Measurements from ENCODE around the gene MFSD6L.
"Not testable (repeated sequence)": the region's sequence is repeated elsewhere in the genome, so short reads cannot be mapped to it uniquely, and the experiment has no call there.

The MFSD6L gene

DNA sequence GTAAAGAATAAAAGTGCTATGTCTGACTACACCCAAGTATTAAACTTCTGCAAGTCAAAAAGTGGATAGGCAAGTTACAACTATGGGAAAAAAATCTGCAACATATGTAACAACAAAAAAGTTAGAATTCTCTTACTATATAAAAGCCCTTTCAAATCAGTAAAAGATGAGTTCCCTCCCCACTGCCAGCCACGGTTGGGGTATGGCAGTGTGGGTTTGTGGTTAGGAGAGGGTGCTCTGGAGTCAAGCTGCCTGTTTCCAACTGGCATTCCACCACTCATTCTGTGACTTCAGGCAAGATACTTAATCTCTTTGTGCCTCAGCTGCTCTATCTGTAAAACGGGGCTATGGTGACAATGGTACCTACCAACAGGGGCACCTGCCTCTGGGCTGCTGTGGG is 26.6 kb upstream of the MFSD6L start:
- DNase-seq (ENCODE audit: low read depth) = no peak

DNA sequence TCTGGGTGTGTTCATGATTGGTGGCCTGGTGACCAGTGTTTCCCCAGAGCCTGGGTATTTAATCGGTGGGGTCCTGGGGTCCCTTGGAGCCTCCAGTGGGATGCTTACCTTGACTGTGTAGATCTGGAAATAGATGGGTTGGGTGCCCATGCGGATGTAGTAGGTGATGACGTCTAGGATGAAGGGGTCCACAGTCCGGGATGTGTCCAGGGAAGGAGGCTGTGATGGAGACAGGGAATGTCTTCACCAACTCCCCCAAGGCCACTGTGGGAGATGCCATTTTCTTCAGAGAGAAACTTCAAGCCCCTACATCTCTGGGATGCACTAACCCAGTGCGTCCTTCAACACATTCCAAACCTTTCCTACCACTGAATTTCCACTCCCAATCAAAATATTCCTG is 24.1 kb upstream of the MFSD6L start:
- no peak for DNase-seq (ENCODE audit: low read depth)

DNA sequence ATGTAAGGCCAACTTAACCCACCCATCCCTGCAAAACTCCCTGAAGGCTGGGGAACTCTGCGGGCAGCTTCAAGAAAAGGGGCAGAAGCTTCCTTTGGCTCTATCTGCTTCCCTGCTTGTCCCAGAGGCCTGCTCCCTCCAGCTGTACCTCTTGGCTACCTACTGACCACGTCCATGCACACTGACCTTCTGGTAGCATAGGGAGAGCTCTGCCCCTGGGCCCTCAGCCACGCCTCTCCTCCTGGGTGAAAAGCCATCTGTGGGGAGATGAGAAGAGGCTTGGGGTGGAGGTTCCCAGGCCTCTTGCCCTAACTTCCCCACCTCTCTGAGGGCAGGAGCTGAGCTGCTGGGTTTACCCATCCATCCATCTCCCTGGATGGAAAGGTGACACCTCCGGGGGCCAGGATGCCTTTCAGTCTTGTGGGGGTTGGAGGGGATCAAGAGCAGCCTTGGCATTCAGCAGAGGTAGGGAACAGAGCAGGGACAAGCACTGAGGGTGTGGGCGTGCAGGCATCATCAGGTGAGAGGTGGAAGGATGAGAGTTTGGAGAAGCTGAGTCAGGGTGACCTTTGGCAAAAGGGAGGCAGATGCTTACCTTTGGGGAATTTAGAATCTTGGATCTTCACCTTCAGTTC is 23.4 kb upstream of the MFSD6L start:
- no peak for DNase-seq (ENCODE audit: low read depth)

DNA sequence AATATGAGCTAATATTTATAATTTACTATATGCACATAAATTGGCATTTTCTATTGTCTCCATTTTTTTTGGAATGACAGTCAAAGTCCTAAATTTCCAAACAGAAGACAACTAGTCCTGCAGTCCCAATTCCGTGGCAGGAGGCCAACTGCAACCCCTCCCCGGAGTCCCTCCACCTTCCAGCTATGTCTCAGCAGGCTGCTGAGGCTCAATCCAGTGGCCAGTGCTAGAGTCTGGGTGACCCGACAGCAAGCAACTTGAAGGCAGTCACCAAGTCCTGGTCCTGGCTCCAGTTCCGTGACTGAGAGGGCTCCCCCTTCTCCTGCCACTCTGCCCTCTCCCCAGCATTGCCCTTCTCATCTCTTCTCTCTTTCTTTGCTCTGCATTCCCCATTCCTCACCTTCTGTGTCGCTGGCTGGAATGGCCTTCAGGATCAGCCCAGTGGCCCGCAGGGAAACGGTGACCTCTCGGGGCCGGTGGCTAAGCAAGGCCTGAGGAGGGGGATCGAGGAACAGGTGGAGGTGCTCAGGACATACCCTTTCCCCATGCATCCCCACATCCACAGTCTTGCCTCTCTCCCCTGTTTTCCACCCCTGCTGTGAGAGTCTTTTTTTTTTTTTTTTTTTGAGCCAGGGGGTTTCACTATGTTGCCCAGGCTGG is 22.4 kb upstream of the MFSD6L start:
- no peak for DNase-seq (ENCODE audit: low read depth)

DNA sequence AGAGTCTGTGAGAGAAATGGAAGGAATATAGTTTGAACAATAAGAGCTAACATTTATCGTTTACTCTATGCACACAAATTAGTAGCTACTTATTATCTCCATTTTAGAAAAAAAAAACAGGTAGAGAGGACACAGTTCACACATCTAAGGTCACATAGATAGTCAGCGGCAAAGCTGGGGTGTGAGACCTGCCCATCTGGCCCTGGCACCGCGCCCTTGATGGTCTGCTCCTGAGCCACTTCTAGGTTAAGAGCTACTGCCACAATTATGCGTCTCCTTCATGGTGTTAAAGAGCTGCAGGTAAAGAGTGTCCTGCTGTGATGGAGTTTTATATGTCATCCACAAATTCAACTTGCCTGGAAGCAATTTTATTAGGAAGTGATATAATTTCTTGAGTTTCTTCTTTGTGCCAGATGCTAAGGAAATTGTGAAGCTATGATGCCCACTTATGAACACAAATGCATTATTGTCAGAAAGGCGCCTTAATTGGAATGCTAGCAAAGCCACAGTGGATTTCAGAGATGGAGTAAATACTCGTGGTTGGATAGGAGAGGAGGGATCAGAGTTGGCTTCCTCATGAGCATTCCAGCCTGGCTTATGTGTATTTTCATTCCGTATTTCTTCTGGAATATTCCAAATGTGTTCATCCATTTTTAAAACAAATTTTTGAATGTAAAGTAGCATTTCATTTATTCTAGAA is 21.3 kb upstream of the MFSD6L start:
- DNase-seq (ENCODE audit: low read depth) = no peak

DNA sequence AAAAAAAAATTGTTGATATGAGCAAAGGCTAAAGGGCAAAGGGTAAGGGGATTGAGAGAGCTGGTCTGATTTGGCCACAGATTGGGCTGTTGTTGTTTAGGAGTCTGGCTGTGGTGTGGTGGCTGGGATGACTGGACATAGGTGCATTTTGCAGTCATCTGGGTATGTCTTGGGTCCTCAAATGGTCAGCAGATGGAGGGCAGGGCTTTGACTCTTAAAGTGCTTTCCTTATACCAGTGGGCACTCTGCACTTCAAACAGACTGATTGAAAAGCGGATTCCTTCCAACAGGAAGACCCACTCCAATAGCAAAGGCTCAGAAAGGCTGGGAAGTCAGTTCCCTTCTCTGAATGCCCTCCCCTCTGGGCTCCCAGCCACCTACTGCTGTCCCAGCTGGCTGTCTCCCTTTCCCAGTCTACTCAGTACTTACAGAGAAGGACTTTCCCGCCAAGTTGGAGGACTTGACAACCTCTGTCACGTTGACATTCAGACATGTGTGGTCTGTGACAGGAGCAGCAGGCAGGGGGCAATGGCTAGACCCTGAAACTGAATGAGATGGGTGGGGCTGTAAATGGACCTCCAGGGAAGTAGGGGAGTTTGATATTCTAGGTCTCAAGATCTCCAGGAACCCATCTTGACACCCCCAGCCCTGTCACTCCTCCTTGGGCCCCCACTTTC is 19.6 kb upstream of the MFSD6L start:
- DNase-seq (ENCODE audit: low read depth) = no peak

DNA sequence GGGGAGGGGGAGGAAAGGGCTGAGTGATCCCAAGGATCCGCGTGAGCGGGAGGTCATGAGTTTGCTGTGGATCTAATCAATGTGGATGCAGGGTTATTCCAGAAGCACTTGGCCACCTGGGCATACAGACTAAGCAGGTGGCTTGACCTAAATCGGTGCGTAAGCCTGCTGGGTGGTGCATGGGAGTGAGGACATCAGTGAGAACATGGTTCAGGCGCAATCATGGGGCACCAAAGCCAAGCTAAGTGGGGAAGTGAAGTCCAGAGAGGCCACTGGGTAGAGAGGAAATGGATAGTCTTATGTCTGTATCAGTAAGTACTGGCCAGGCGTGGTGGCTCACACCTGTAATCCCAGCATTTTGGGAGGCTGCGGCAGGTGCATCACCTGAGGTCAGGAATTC is 18.9 kb upstream of the MFSD6L start:
- no peak for DNase-seq (ENCODE audit: low read depth)

DNA sequence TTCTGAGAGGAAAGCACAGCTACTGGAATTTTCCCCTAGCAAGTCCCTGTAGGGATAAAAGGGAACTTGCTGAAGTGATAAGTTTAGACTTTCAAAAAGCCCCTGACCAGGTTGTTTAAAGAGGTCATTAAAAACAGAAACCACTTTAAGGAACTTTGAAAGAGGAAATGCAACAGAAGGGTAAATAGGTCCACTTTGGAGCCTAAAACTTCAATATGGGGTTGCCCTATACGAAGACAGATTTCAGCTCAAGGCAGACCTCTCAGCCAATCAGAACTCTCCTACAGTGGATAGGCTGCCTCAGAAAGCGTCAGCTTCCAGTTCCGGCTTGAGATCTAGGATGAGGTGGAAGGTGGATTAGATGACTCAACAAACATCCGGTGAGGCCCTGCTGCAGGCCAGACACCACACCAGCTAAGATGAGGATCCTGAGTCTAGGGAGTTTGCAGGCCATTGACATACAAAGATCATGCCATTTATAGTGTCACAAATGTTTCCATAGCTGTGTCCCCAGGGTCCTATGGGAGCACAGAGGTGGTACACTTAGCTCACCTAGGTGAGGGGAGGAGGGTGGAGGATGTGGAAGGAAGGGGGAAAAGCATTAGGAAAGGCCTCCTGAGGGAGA is 7.9 kb upstream of the MFSD6L start:
- DNase-seq (ENCODE audit: low read depth) = no peak

DNA sequence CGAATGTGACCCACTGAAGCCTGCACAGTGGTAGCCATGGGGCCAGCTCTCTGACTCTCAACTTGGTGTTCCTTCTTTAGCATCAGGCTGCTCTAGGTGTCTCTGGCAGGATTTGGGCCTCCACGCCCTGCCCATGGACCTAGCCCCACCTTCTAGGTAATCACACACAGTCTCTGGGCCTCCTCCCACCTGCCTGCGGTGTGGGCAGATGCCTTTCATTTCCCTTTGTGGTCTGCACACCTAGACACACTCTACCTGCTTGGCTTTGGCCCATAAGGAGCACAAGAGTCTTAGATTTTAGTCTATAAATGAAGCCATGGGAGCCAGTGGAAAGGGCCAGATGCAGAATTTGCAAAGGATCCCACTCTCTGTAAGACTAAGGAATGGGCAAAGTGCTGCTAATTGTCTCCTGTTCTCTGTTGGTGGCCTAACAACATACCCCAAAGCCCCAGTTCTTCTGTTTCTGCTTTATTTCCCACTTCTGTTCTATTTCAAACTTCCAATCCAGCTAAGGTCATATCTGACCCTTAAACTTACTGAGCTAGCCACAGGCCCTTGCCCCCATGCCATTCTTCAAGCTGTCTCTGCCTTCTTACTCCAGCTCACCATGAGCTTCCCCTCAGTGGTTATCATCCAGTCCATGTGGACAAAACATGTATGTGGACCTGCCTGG is 7.2 kb upstream of the MFSD6L start:
- DNase-seq (ENCODE audit: low read depth) = no peak

DNA sequence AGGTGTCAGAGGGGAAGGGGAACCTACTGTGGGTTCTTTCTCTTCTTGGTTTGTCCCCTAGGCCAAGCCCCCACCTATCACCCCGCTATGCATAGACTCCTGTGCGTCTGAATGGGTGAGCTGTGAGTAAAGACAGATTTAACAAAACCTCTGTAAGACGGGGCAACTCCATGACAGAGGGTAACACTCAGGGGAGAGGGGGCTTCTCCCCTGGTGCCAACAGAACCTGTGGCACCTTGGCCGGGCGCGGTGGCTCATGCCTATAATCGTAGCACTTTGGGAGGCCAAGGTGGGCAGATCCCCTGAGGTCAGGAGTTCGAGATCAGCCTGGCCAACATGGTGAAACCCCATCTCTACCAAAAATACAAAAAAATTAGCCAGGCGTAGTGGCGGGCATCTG is 6.2 kb upstream of the MFSD6L start:
- DNase-seq (ENCODE audit: low read depth) = not testable (repeated sequence)

DNA sequence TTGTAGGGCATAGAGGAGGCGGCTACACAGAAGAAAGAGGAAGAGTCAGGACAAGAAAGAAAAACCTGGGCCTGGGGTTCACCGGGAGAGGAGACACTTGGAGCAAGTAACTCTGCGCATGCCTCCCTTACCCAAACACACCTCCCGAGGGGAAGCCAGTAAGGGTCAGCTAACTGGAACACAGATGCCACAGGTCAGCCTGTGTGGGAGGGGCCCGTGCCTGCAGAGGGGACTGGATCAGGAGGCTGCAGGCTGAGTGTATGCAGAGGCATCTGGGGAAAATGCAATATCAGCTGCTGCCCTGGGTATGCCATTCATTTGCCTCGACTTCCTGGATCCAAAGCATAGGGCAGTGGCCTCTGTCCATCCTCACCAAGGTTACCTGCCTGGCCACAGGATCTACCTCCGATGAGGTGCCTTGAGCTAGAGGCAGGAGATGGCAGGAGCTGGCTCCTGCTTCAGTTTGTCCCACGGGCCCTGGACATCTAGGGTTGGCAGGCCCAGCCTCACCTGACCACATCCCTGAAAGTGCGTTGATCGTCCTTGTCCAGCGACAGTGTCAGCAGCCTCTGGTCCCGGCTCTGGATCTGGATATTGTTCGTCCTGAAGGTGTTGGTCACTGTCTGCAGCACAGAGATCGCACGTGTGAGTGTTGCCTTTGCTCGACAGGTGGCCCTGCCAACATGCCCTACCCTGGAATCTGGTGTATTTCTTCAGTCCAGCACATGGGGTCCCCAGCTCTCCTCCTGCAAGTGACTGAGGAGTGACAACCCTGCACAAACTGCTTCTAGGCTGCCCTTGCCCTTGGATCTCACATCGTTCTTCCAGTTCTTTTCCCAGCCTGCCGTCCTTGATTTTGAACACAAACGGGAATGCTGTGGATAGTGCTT is 4.6 kb upstream of the MFSD6L start:
- no peak for DNase-seq (ENCODE audit: low read depth)

DNA sequence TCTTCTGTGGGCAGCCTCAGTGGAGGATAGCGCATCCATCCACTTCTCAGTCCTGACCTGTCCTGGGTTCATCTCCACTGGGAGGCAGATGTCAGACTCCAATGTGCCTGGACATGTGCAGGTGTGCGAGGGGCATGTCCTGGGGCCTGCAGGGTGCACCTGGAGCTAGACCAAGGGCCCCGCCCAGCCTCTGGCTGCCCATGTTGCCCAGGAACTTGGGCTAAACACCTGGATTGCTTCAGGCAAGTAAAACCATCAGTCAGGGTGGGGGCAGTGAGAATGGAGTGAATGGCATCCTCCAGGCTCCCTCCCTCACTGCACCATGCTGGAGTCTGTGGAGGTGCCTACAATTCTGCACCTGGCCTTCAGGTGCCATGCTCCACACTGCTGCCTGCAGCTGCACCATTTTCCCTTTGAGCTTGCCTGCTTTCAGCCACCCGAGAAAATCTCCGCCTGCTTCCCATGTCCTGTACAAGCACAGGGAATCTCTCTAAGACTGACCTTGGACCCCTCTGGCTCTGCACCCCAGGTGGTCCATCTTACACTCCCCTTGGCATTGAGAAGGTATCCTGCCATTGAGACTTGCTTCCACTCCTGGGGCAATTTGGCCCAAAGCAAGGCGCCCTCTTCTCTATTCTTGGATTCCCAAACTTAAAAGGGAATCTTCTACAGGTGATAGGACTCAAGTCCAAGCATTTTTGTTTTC is 2.1 kb upstream of the MFSD6L start:
- DNase-seq (ENCODE audit: low read depth) = no peak

DNA sequence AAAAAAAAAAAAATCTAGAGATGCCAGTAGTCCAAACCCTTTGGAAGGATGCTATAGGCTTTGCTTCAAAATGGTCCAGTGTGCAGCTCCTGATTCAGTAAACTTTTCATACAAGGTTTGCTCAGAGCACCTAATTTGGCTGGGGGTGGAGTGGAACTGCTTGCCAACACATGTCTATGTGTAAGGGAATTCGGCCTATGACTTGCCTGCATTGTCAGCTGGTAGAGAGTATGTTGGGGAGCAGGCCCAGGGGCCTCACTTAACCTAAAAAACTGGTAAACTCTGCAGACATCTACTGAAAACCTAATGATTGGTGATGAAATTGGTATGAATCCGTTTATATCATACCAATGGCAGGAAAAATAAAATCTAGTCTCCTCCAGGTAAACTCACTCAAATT is 1.5 kb upstream of the MFSD6L start:
- no peak for DNase-seq (ENCODE audit: low read depth)

DNA sequence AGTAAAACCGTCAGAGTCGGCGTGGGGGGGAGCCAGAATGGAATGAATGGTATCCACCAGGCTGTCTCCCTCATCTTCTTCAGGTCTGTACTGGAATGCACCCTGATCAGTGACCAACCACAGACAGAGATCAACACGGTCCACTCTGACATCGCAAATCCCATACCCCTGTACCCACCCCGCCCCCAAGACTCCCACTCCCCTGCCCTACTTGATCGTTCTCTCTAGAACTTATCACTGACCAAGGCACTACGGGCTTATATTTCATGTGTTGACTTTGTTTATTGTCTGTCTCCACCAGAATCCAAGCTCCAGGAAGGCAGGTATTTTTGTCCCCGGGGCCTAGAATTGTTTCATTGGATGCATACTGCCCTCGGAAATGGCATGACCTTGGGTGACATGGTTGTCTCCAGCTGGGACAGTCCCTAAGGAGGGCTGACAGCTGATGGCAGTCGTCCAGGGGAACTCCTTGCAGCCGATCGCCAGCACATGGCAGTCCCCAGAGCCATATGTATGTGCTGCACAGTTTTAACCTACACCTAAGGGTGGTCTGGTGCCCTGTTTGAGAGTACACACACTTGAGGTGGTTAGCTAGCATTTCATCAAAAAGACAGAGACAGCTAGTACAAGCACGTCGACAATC is 526 bp upstream of the MFSD6L start:
- no peak for DNase-seq (ENCODE audit: low read depth)

DNA sequence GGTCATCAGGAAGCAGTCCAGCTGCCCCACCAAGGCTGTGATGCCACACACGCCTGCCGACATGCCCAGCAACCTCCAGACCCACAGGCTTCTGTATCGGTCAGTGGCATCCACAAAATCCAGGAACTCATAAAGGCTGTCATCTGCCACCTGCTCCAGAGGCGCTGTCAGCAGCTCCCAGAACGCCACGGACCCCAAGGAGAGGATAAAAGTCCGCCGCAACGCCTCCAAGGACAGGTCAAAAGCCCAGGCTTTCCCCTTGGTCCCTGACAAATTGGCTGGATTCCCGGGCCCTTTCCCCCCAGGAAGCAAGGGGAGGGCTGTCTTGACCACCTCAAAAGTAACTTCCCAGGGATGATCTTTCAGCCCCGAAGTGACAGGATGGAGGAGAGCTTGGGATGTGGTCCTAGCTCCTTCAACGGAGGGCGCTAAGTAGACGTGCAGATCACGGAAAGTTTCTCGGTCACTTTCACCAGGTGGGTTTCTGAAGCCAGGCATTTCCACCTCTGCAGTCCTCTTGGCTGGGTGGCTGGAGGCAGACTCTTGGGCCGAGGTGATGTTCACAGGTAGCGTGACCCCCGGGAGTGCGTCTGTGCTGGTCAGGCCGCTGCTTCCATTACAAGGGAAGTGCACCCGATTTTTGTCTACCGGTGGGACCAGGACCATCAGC is 854 bp downstream of the MFSD6L start:
- no peak for DNase-seq (ENCODE audit: low read depth)

DNA sequence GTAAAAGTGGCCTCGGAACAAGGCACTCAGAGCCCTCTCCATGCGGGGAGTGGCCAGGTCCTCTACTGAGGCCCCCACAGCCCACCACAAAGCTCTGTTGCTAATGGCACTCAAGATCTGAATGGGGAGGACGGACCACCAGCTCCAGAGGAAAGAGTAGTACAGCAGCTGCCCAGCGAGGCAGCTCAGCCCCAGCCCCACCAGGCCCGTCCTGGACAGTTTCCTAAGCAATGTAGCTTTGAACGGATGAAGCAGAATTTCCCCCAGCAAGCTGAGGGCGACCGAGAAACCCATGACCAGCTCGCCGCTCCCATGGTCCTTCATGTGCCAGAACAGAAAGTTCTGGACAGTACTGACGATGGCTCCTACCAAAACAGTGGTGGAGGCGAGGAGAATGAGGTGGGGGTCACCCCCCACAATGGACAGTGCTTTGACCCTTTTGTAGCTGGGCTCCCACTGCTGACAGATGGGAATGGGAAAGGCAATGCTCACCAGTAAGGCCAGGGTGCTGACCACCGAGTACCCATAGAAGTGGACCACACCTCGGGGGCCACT is 1.5 kb downstream of the MFSD6L start:
- no peak for DNase-seq (ENCODE audit: low read depth)

DNA sequence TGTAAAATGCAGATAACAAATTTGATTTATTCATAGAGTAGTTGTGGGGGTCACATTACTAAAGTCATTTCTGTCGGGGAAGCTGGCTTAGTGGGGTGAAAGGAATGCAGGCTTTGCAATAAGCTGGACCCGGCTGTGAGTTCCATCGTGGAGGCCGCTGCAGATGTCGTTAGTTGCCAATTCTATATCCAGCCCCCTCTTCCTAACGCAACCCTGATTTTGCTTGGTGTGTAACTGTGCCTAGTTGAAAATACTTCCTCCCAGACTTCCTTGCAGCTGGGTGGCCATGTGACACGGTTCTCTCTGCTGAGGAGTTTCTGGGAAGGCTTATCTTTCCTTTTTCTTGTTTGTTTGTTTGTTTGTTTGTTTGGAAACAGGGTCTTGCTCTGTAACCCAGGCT is 4.5 kb downstream of the MFSD6L start:
- DNase-seq (ENCODE audit: low read depth) = no peak

DNA sequence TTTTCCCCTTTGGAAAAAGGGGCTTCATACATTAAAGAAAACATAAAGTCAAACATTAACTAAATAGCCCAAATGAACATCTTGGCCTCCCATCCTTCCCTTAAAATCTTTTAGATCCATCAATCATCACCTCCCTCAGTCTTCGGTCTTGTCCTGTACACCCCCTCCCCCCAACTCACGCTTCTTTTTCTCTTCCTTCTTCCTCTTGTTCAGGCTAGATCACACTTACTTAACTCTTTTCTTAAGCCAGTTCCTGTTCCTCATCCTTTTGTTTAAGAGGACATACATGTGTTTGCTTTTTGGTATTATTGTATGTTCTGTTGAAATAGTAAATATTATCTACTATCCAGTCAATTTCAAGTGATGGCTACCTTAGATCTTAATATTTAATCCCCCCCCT is 5.5 kb downstream of the MFSD6L start:
- DNase-seq (ENCODE audit: low read depth) = no peak

DNA sequence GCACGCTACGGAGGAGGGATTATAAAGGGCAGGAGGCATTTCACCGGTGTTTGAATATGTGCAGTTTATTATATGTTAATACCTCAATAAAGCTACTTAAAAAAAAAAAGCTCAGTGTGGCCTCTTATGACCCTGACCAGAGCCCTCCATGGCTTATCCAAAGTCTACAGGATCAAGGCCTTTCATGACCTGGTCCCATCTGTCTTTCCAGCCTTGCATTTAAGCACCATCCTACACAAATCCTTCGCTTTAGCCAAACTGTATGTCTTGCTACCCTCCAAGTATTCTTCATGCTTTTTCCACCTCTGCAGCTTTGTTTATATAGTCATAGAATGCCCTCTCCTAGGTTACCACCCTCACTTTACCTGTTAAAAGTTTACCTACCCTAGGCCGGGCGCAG is 6.5 kb downstream of the MFSD6L start:
- DNase-seq (ENCODE audit: low read depth) = no peak

Data from stimulated activated CD8-positive, alpha-beta memory T cell treated with anti-CD3 and anti-CD28 coated beads, Interleukin-12 subunit alpha, Interleukin-12 subunit beta, amount 100 ng/mL, for 4 hours (primary cell).